WTC11 (cell line): ENCODE measurements around the gene OSBPL5. TPM values are rescaled to one million over a fixed set of nuclear protein-coding genes. Genes with fewer than 3 reads are reported as not detected.

ENCODE experiments used
- ATAC-seq: fragments of 200-7000 bp; cut with Tn5 transposase; 2 replicates; pipeline ENCODE4 v1.10.0; 2021; ENCODE audit warnings: mild to moderate bottlenecking, moderate library complexity
- CTCF ChIA-PET: fragments of 300-600 bp; sonication (Branson Sonifier 250); formaldehyde crosslinking; loops from one replicate; lab custom pipeline; 2021; ENCODE audit warnings: antibody characterized with exemption; lab: Charles Lee
- POLR2A ChIA-PET: fragments of 350-600 bp; sonication (Branson Sonifier 250); formaldehyde crosslinking; loops from one replicate; lab custom pipeline; 2021; ENCODE audit warnings: antibody characterized with exemption; lab: Charles Lee
- DNase-seq: peaks from one replicate; pipeline ENCODE4 v3.0.0; 2021; ENCODE audit warnings: low spot score
- H3K27ac Mint-ChIP-seq: 2 replicates; pipeline ENCODE4 v1.8.0; 2021; ENCODE audit warnings: mixed read lengths
- H3K27me3 Mint-ChIP-seq: 2 replicates; pipeline ENCODE4 v1.8.0; 2021; ENCODE audit warnings: low read depth, mild to moderate bottlenecking, moderate library complexity, mixed read lengths
- H3K36me3 Mint-ChIP-seq: 2 replicates; pipeline ENCODE4 v1.8.0; 2021; ENCODE audit warnings: mixed read lengths
- H3K4me1 Mint-ChIP-seq: 2 replicates; pipeline ENCODE4 v1.8.0; 2022; ENCODE audit warnings: mixed read lengths
- H3K4me3 Mint-ChIP-seq: 2 replicates; pipeline ENCODE4 v1.8.0; 2021; ENCODE audit warnings: mild to moderate bottlenecking, moderate library complexity, mixed read lengths
- H3K9me3 Mint-ChIP-seq: 2 replicates; pipeline ENCODE4 v1.8.0; 2021; ENCODE audit warnings: mixed read lengths
- ATF2 ChIP-seq: sonication (generic); formaldehyde crosslinking; IDR thresholded peaks from 2 replicates; pipeline ENCODE4 v1.8.1; 2022; ENCODE audit warnings: low read depth, missing genetic modification reagents, borderline replicate concordance
- E2F1 ChIP-seq: sonication (generic); formaldehyde crosslinking; IDR thresholded peaks from 2 replicates; pipeline ENCODE4 v1.8.0; 2022; ENCODE audit warnings: mild to moderate bottlenecking, missing genetic modification reagents
- FOXP1 ChIP-seq: sonication (generic); formaldehyde crosslinking; IDR thresholded peaks from 2 replicates; pipeline ENCODE4 v1.8.0; 2022; ENCODE audit warnings: missing genetic modification reagents, mild to moderate bottlenecking, moderate library complexity, borderline replicate concordance
- HMGA2 ChIP-seq: fragments of 250-450 bp; sonication (Bioruptor Pico); IDR thresholded peaks from 2 replicates; pipeline ENCODE4 v1.4.0; 2021; ENCODE audit warnings: mild to moderate bottlenecking, moderate library complexity
- ZNF263 ChIP-seq: sonication (generic); formaldehyde crosslinking; IDR thresholded peaks from 2 replicates; pipeline ENCODE4 v1.8.1; 2022; ENCODE audit warnings: low read depth, mild to moderate bottlenecking, moderate library complexity, missing genetic modification reagents
- ZNF281 ChIP-seq: sonication (generic); formaldehyde crosslinking; IDR thresholded peaks from 2 replicates; pipeline ENCODE4 v1.8.0; 2023; ENCODE audit warnings: mild to moderate bottlenecking, missing genetic modification reagents
- ZNF512 ChIP-seq: sonication (generic); formaldehyde crosslinking; IDR thresholded peaks from 2 replicates; pipeline ENCODE4 v1.8.1; 2022; ENCODE audit warnings: missing genetic modification reagents, borderline replicate concordance
- total RNA-seq: library from RNA; stranded (reverse); gene quantifications from 3 replicates; pipeline ENCODE4 v1.2.3, GENCODE V29; 2021
- TF ChIP-seq, protein P1 (sequence below): sonication (generic); formaldehyde crosslinking; IDR thresholded peaks from 2 replicates; pipeline ENCODE4 v1.8.1; 2023; ENCODE audit warnings: mild to moderate bottlenecking, missing genetic modification reagents, borderline replicate concordance

The OSBPL5 gene
- total RNA-seq, 1 experiment from 2014 or later = 17.7 TPM

GRCh38 chr11:3132831-3133260 lies 32.3 kb downstream of the OSBPL5 start (continued):
- TF ChIP-seq FOXP1 (CRISPR knock-in tag) = no peak
- no peak for TF ChIP-seq ZNF512
- TF ChIP-seq ATF2 (CRISPR knock-in tag) = no peak
- TF ChIP-seq, protein P1, sequence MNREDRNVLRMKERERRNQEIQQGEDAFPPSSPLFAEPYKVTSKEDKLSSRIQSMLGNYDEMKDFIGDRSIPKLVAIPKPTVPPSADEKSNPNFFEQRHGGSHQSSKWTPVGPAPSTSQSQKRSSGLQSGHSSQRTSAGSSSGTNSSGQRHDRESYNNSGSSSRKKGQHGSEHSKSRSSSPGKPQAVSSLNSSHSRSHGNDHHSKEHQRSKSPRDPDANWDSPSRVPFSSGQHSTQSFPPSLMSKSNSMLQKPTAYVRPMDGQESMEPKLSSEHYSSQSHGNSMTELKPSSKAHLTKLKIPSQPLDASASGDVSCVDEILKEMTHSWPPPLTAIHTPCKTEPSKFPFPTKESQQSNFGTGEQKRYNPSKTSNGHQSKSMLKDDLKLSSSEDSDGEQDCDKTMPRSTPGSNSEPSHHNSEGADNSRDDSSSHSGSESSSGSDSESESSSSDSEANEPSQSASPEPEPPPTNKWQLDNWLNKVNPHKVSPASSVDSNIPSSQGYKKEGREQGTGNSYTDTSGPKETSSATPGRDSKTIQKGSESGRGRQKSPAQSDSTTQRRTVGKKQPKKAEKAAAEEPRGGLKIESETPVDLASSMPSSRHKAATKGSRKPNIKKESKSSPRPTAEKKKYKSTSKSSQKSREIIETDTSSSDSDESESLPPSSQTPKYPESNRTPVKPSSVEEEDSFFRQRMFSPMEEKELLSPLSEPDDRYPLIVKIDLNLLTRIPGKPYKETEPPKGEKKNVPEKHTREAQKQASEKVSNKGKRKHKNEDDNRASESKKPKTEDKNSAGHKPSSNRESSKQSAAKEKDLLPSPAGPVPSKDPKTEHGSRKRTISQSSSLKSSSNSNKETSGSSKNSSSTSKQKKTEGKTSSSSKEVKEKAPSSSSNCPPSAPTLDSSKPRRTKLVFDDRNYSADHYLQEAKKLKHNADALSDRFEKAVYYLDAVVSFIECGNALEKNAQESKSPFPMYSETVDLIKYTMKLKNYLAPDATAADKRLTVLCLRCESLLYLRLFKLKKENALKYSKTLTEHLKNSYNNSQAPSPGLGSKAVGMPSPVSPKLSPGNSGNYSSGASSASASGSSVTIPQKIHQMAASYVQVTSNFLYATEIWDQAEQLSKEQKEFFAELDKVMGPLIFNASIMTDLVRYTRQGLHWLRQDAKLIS (CRISPR knock-in tag) = no peak
- TF ChIP-seq, all 79 proteins: peak for 0

DNA sequence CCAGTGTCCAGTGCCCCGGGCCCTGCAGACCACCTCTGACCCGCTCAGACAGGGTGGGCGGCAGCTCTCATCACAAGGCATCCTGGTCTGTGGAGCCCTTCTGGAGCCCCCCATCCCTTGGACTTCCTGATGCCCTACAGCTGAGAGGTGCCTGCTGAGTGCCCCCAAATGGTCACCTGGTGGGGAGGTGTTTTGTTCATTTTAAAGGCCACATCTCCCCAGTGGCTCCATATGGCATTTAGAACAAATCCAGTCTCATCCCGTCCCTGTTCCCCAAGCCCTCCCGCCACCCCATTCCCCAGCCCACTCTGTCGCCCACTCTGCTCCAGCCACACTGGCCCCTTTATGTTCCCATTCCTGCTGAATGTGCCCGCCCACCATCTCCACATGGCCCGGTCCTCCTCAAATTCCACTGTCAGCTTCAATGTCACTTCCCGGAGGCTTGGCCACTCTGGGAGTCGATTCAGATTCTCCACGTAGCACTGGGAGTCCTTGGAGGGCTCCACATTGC lies 32.8 kb downstream of the OSBPL5 start:
- Mint-ChIP-seq H3K4me1 (0 out of 2 replicates have a peak, but pooled peaks cover 3% of the 10 kb centered on the region), H3K4me3 (no peak overlapping the region), H3K9me3 (peaks cover 4% of the 10 kb centered on the region)

More for the DNA sequence above, 32.8 kb downstream of the OSBPL5 start:
- ATAC-seq = no peak
- no peaks in the 10 kb centered on the region for H3K27me3 Mint-ChIP-seq
- CTCF ChIA-PET = no interaction called here
- TF ChIP-seq ZNF512 = no peak
- TF ChIP-seq ZNF263 = no peak
- TF ChIP-seq HMGA2 (CRISPR knock-in tag) = no peak
- TF ChIP-seq E2F1 (CRISPR knock-in tag) = no peak
- TF ChIP-seq ZNF281 (CRISPR knock-in tag) = no peak
- TF ChIP-seq, all 79 proteins: peak for 0
- Mint-ChIP-seq H3K27ac (no peak overlapping the region), H3K36me3 (no peaks in the 10 kb centered on the region)
- DNase-seq = no peak
- POLR2A ChIA-PET = no interaction called here
